Rectal smooth muscle tissue (tissue), 1 donor: Measurements from ENCODE around the gene ADGRE2.

Experiments
- H3K27ac ChIP-seq: one replicate; pipeline ENCODE4 v1.7.0; 2013; ENCODE audit warnings: low read depth, low read length, inconsistent platforms
- H3K27me3 ChIP-seq: one replicate; pipeline ENCODE4 v1.7.0; 2013; ENCODE audit warnings: low read length; ENCODE audit not compliant: control insufficient read depth, insufficient read depth
- H3K36me3 ChIP-seq: one replicate; pipeline ENCODE4 v1.7.0; 2013; ENCODE audit warnings: low read length; ENCODE audit not compliant: control insufficient read depth, insufficient read depth
- H3K4me1 ChIP-seq: one replicate; pipeline ENCODE4 v1.7.0; 2013; ENCODE audit warnings: low read length; ENCODE audit not compliant: control insufficient read depth, insufficient read depth
- H3K4me3 ChIP-seq: one replicate; pipeline ENCODE4 v1.7.0; 2013; ENCODE audit warnings: low read length
- H3K9ac ChIP-seq: one replicate; pipeline ENCODE4 v1.7.0; 2013; ENCODE audit warnings: low read length

ADGRE2 gene

DNA sequence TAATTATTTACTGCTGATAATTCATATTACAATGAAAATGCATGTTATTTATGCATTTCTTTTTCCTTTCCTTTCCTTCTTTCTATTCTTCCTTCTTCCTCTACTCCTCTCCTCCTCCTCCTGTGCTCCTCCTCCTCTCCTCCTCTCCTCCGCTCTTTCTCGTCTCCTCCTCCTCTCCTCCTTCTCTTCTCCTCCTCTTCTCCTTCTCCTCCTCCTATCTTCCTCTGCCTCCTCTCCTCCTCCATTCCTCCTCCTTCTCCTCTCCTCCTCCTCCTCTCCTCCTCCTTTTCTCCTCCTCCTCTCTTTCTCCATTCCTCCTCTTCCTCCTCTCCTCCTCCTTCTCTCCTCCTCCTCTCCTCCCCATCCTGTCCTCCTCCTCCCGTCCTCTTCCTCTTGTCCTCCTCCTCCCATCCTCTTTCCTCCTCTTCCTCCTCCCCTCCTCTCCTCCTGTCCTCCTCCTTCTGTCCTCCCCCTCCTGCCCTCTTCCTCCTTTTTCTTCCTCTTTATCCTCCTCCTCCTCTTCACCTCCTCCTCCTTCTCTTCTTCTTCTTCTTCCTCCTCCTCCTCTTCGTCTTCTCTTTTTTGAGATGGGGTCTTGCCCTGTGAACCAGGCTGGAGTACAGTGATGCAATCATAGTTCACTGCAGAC, 14.7 kb downstream of the ADGRE2 start:
- H3K4me3 ChIP-seq = no peak overlapping the region
- no peaks in the 10 kb centered on the region for H3K4me1 ChIP-seq
- no peak overlapping the region for H3K27ac ChIP-seq
- H3K27me3 ChIP-seq = no peaks in the 10 kb centered on the region
- no peak overlapping the region for H3K9ac ChIP-seq
- no peaks in the 10 kb centered on the region for H3K36me3 ChIP-seq

GRCh38 chr19:14762111-14762510, 16.2 kb downstream of the ADGRE2 start:
- Histone ChIP-seq H3K9ac (no peak overlapping the region), H3K27ac (no peak overlapping the region), H3K27me3 (no peaks in the 10 kb centered on the region), H3K4me1 (no peaks in the 10 kb centered on the region), H3K4me3 (no peak overlapping the region), H3K36me3 (no peaks in the 10 kb centered on the region)

DNA sequence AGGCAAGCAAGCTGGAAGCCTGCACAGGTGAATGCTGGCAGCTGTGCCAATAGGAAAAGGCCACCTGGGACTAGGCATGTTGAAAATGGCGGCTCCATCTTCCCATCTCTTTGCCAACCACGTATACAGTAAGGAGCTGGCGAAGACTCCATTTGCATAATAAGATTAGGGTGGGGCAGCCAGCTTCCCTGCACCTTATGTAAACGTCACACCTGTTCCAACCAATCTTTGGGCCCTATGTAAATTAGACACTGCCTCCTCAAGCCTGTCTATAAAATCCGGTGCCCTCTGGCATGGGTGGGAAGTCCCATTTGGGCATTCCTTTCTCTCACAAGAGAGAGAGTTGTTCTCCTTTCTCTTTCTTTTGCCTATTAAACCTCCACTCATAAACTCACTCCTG, 16.8 kb downstream of the ADGRE2 start:
- Histone ChIP-seq H3K27me3 (no peaks in the 10 kb centered on the region), H3K4me3 (no peak overlapping the region), H3K4me1 (no peaks in the 10 kb centered on the region), H3K36me3 (no peaks in the 10 kb centered on the region), H3K27ac (no peak overlapping the region), H3K9ac (no peak overlapping the region)

DNA sequence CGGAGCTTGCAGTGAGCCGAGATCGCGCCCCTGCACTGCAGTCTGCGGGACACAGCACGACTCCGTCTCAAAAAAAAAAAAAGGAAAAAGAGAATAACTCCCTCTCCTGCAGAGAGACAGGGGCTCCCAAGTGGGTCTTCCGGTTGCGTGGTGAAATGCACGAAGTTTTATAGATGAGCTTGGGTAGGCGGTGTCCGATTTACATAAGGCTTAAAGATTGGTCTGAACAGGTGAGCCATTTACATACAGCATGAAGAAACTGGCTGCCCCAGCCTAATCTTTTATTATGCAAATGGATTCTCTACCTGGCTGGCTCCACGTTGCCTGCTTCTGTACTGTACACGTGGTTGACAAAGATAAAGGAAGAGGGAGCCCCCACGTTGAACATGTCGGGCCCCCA, 19.5 kb downstream of the ADGRE2 start:
- H3K4me3 ChIP-seq = no peak overlapping the region
- no peak overlapping the region for H3K9ac ChIP-seq
- H3K36me3 ChIP-seq = no peaks in the 10 kb centered on the region
- no peaks in the 10 kb centered on the region for H3K4me1 ChIP-seq
- H3K27ac ChIP-seq = no peak overlapping the region
- no peaks in the 10 kb centered on the region for H3K27me3 ChIP-seq

DNA sequence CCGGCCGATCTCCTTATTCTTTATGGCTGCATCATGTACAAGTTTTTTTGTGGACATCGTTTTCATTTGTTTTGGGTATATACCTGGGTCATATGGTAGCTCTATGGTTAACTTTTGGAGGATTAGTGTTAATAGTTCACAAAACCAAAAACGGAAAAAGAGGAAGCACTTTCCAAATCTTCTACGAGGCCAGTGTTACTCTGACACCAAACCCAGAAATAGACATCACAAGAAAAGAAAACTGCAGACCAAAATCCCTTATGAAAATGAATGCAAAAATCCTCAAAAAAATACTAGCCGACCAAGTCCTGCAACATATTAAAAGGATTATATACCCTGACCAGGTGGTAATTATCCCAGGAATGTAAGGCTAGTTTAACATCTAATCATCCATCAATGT, 29.8 kb downstream of the ADGRE2 start:
- Histone ChIP-seq H3K36me3 (no peaks in the 10 kb centered on the region), H3K9ac (no peak overlapping the region)

GRCh38 chr19:14746886-14747285, 31.5 kb downstream of the ADGRE2 start:
- H3K4me1 ChIP-seq = no peaks in the 10 kb centered on the region
- H3K36me3 ChIP-seq = no peaks in the 10 kb centered on the region

More for the DNA sequence above, 29.8 kb downstream of the ADGRE2 start:
- Histone ChIP-seq H3K27ac (no peak overlapping the region), H3K27me3 (no peaks in the 10 kb centered on the region), H3K4me3 (no peak overlapping the region), H3K4me1 (no peaks in the 10 kb centered on the region)

GRCh38 chr19:14735915-14736314, 42.4 kb downstream of the ADGRE2 start:
- Histone ChIP-seq H3K27me3 (no peaks in the 10 kb centered on the region), H3K36me3 (no peaks in the 10 kb centered on the region), H3K4me3 (no peak overlapping the region), H3K4me1 (no peaks in the 10 kb centered on the region), H3K27ac (no peak overlapping the region), H3K9ac (no peak overlapping the region)

More at GRCh38 chr19:14746886-14747285, 31.5 kb downstream of the ADGRE2 start:
- no peak overlapping the region for H3K9ac ChIP-seq
- H3K27ac ChIP-seq = no peak overlapping the region
- no peak overlapping the region for H3K4me3 ChIP-seq
- no peaks in the 10 kb centered on the region for H3K27me3 ChIP-seq

DNA sequence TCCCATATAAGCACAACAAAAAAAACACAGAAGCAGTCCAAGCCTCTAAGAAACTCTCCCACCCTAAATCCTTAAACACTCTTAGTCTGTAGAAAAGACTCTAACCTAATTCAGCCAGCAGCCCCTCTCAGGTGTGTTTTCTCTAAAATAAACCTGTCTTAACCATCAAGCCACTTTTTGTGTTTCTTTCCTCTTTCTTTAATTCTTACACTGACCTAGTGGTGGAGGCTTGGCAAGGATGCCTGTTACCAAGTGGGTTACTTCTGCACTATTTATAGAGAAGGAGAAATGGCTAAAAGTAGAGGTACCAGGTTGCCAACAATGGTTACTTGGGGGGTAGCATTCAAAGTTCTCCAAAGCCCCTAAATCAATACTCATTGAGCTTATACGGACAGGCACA, 44.8 kb downstream of the ADGRE2 start:
- no peak overlapping the region for H3K9ac ChIP-seq
- H3K27me3 ChIP-seq = no peaks in the 10 kb centered on the region
- H3K4me3 ChIP-seq = no peak overlapping the region

DNA sequence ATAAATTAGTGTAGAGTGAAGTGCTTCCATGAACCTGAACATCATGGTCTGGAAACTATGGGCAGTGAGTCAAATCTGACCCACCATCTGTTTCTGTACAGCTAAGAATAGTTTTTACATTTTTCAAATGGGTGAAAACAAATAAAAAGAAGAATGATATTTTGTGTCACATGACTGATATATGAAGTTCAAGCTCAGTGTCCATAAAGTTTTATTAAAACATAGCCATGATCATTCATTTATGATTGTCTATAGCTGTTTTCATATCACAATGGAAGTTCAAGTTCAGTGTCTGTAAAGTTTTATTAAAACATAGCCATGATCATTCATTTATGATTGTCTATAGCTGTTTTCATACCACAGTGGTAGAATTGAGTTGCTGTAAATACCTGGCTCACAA, 45.9 kb downstream of the ADGRE2 start:
- no peak overlapping the region for H3K27ac ChIP-seq
- no peaks in the 10 kb centered on the region for H3K27me3 ChIP-seq
- no peaks in the 10 kb centered on the region for H3K4me1 ChIP-seq

More for the DNA sequence above, 44.8 kb downstream of the ADGRE2 start:
- Histone ChIP-seq H3K4me1 (no peaks in the 10 kb centered on the region), H3K36me3 (no peaks in the 10 kb centered on the region), H3K27ac (no peak overlapping the region)

DNA sequence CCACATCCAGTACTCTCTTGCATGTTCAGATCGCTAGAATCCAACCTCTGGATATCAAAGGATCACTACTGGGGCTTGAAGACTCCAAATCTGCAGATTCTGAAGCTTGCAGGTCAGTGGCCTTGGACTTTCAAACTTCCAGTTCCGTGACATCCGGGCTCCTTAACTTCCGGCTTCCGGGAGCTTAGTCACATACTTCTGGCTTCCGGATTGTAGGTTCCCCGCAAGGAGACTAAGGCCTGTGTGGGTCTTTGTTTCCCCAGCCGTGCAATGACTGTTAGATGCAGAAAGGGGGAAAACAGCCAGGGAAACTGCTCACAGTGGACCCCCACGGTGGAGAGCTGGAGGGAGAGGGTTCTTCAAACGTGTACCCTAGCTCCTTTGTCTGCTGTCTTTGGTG, 47.2 kb downstream of the ADGRE2 start:
- Histone ChIP-seq H3K27me3 (no peaks in the 10 kb centered on the region), H3K4me3 (no peak overlapping the region), H3K4me1 (no peaks in the 10 kb centered on the region), H3K9ac (no peak overlapping the region), H3K36me3 (no peaks in the 10 kb centered on the region), H3K27ac (no peak overlapping the region)

More for the DNA sequence above, 45.9 kb downstream of the ADGRE2 start:
- Histone ChIP-seq H3K36me3 (no peaks in the 10 kb centered on the region), H3K4me3 (no peak overlapping the region), H3K9ac (no peak overlapping the region)

- no peak overlapping the region for H3K9ac ChIP-seq
These were observed 49.8 kb downstream of the ADGRE2 start for GRCh38 chr19:14728595-14728994.

DNA sequence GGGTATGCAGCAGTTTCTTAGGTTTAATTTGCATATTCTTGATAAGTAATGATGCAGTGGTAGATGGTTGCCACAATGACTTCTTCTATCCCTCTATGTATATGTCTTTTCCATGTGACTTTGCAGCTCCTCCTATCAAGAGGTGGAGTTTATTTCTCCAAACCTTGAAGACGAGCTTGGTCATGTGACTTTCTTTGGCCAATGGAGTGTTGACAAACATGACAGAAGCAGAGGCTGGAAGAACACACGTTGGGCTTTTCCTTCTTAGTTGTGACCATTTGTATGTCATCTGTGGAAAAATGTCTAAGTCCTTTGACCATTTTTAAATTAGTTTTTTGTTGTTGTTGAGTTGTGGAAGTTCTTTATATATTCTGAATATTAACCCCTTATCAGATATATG, 56.2 kb downstream of the ADGRE2 start:
- H3K9ac ChIP-seq = no peak overlapping the region
- H3K27ac ChIP-seq = no peak overlapping the region
- peaks cover 23% of the 10 kb centered on the region for H3K36me3 ChIP-seq
- no peaks in the 10 kb centered on the region for H3K27me3 ChIP-seq
- no peak overlapping the region for H3K4me3 ChIP-seq
- H3K4me1 ChIP-seq = no peaks in the 10 kb centered on the region

More at GRCh38 chr19:14728595-14728994, 49.8 kb downstream of the ADGRE2 start:
- no peak overlapping the region for H3K4me3 ChIP-seq
- peaks cover 5% of the 10 kb centered on the region for H3K36me3 ChIP-seq
- H3K4me1 ChIP-seq = no peaks in the 10 kb centered on the region
- no peak overlapping the region for H3K27ac ChIP-seq
- H3K27me3 ChIP-seq = no peaks in the 10 kb centered on the region

DNA sequence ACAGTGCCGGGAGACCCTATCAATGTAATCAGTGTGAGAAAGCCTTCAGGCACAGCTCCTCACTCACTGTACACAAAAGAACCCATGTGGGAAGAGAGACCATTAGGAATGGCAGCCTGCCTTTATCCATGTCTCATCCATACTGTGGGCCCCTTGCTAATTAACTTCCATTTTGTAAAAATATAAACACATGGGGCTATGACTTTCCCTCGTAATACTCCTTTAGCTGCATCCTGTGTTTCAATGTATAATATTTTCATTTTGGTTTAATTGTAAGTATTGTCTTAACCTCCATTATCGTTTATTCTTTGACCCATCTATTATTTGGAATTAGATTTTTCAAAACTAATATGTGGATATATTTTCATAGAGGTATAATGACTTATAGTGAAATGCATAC, 59.2 kb downstream of the ADGRE2 start:
- no peaks in the 10 kb centered on the region for H3K27me3 ChIP-seq
- H3K4me1 ChIP-seq = no peaks in the 10 kb centered on the region
- no peak overlapping the region for H3K27ac ChIP-seq
- H3K4me3 ChIP-seq = no peak overlapping the region
- no peak overlapping the region for H3K9ac ChIP-seq
- peaks cover 47% of the 10 kb centered on the region for H3K36me3 ChIP-seq
